Measurements from ENCODE around the gene CPN1. TPM values are rescaled to one million over a fixed set of nuclear protein-coding genes. Genes with fewer than 3 reads are reported as not detected.
"Not testable (repeated sequence)": the region's sequence is repeated elsewhere in the genome, so short reads cannot be mapped to it uniquely, and the experiment has no call there.

Gene CPN1
- total RNA-seq, 2 donors from 2014 or later: not detected

DNA sequence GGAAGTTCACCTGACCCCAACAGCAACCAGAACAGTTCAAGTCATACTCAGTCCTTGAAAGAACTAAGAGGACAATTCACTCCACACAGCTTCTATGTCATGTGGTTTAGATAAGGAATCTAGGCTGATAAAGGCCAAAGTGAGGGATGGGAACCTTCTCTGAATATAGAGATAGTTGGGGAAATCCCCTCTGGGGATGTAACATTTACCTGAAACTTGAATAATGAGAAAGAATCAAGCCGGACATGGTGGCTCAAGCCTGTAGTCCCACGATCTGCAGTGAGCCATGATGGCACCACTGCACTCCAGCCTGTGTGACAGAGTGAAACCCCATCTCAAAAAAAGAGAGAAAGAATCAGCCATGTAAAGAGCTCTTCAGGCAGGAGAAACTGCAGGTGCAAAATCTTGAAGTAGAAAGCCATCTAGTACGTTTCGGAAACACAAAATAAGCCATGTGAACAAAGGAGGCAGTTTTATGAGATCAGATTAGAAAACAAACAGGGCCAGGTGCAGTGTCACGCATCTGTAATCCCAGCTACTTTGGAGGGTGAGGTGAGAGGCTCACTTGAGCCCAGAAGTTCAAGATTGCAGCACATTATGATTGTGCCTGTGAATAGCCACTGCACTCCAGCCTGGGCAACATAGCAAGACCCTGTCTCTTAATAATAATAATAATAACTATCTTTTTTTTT is 67.5 kb downstream of the CPN1 start:
- no peak for DNase-seq
- Histone ChIP-seq H3K27me3 (no peaks in the 10 kb centered on the region), H3K36me3 (no peaks in the 10 kb centered on the region), H3K9me3 (no peaks in the 10 kb centered on the region), H3K4me3 (no peak overlapping the region), H3K4me1 (no peaks in the 10 kb centered on the region), H3K27ac (no peak overlapping the region), H3K9ac (ENCODE audit: low read depth in 2 of 2, low read length in 2 of 2) (no peak overlapping the region)
- intact Hi-C loops (cut with DNase I): loop anchor here (10.0 kb wide), 1 partner anchor 99 kb away; no protein-coding TSS in a partner anchor
- TF ChIP-seq, protein P1, sequence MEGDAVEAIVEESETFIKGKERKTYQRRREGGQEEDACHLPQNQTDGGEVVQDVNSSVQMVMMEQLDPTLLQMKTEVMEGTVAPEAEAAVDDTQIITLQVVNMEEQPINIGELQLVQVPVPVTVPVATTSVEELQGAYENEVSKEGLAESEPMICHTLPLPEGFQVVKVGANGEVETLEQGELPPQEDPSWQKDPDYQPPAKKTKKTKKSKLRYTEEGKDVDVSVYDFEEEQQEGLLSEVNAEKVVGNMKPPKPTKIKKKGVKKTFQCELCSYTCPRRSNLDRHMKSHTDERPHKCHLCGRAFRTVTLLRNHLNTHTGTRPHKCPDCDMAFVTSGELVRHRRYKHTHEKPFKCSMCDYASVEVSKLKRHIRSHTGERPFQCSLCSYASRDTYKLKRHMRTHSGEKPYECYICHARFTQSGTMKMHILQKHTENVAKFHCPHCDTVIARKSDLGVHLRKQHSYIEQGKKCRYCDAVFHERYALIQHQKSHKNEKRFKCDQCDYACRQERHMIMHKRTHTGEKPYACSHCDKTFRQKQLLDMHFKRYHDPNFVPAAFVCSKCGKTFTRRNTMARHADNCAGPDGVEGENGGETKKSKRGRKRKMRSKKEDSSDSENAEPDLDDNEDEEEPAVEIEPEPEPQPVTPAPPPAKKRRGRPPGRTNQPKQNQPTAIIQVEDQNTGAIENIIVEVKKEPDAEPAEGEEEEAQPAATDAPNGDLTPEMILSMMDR (IDR thresholded peaks at IDR 0.05): no peak

DNA sequence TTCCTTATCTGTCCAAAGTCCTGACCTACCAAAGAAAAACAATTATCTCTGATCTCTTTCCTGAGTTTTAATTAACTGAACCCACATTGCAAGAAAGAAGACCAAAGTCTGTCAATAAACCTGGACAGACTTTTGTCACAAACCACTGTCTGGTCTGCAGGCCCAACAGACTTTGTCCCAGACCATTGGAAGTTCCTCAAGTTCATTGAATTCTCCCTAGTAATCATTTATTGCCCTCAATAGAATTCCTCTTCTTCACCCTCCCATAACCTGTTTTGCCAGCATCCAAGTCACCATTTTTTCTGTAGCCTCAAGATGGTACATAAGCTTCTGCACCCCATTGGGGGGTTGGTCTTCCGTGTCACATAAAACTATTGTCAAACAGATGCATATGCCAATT is 68.0 kb downstream of the CPN1 start:
- TF ChIP-seq, protein P1 (IDR thresholded peaks at IDR 0.05): no peak
- Histone ChIP-seq H3K9ac (ENCODE audit: low read depth in 2 of 2, low read length in 2 of 2) (no peak overlapping the region), H3K9me3 (no peaks in the 10 kb centered on the region), H3K27me3 (no peaks in the 10 kb centered on the region), H3K36me3 (no peaks in the 10 kb centered on the region), H3K4me1 (no peaks in the 10 kb centered on the region), H3K27ac (no peak overlapping the region), H3K4me3 (no peak overlapping the region)
- DNase-seq: no peak
- intact Hi-C loops (cut with DNase I): loop anchor here (10.0 kb wide), 1 partner anchor 99 kb away; no protein-coding TSS in a partner anchor

GRCh38 chr10:100011906-100012305 is 69.8 kb downstream of the CPN1 start:
- H3K9me3 ChIP-seq; H3K4me1 ChIP-seq; H3K27me3 ChIP-seq; H3K27ac ChIP-seq; DNase-seq; H3K36me3 ChIP-seq; H3K9ac ChIP-seq (ENCODE audit: low read depth in 2 of 2, low read length in 2 of 2); H3K4me3 ChIP-seq: not testable (repeated sequence)
- intact Hi-C loops (cut with DNase I): loop anchor here (10.0 kb wide), 1 partner anchor 97 kb away; no protein-coding TSS in a partner anchor

DNA sequence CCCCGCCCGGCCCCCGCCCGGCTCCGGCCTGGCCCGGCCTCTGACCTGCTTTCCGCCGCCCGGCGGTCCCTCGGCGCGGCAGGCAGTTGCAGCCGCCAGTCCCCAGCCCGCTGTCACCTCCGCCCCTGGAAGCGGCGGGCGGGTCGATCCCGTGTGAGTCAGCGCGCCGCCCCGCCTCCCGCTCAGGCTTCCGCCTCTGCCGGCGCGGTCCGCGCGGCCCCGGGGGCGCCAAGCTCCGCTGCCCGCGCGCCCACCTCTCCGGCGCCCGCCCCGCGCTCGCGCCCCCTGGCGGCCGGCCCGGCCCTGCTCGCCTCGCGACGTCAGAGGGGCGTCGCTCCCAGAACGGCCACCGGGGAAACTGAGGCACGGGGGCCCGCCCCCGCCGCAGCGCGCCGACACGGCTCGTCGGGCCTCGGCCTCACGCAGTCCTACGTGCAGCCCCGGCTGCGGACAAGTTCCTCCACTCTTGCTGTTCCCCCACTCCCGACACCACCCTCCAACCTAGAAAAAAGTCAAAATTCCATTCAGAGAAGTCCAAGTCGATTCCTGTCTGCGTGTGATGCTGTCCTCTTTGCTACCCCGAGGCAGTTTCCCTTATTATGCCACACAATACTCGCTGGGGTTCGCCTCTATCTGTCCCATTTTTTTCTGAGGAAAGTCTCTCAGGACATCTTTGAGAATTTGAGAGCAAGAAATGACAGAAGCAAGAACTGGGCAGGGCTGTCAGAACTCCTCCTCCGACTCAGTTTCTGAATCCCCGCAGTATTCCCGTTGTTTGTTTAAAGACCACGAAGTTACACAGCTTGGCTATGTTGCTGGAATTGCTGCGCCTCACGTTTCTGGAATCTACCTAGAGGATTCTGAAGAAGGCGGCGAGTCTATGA is 71.6 kb downstream of the CPN1 start, which contains the start of gene DNMBP:
TSS of gene DNMBP (minus strand) at position 155 of the 884 bp plus-strand sequence. CDS start 37,823 bp downstream, outside the sequence.
- Histone ChIP-seq H3K9me3 (no peaks in the 10 kb centered on the region), H3K4me3 (peak within 1 kb of the TSS; percentile 85), H3K27ac (peak within 1 kb of the TSS; percentile 68), H3K4me1 (peaks cover 10% of the 10 kb centered on the region), H3K36me3 (no peaks in the 10 kb centered on the region), H3K27me3 (no peaks in the 10 kb centered on the region), H3K9ac (ENCODE audit: low read depth in 2 of 2, low read length in 2 of 2) (peak within 1 kb of the TSS; percentile 87 to 92)
- TF ChIP-seq, protein P1 (IDR thresholded peaks at IDR 0.05): peak; percentile 25
- DNase-seq: peak; percentile 80
- intact Hi-C loops (cut with DNase I): loop anchor here (10.0 kb wide), 1 partner anchor 95 kb away; no protein-coding TSS in a partner anchor

- Histone ChIP-seq H3K4me1 (peaks cover 10% of the 10 kb centered on the region), H3K27me3 (no peaks in the 10 kb centered on the region)
- intact Hi-C loops (cut with DNase I): no loop called here
Observed at GRCh38 chr10:100009283-100009792, 72.3 kb downstream of the CPN1 start.

More at GRCh38 chr10:100009283-100009792, 72.3 kb downstream of the CPN1 start:
- Histone ChIP-seq H3K9me3 (no peaks in the 10 kb centered on the region), H3K27ac (peak overlapping the region; percentile 68), H3K36me3 (no peaks in the 10 kb centered on the region), H3K4me3 (peak overlapping the region; percentile 85), H3K9ac (ENCODE audit: low read depth in 2 of 2, low read length in 2 of 2) (peak overlapping the region; percentile 87 to 92)
- TF ChIP-seq, protein P1 (IDR thresholded peaks at IDR 0.05): peak; percentile 18
- DNase-seq: peak; percentile 70

Measured in colonic mucosa (tissue), 4 donors.